Subcutaneous adipose tissue (tissue), 4 donors: ENCODE results near the gene COX20. TPM values are rescaled to one million over a fixed set of nuclear protein-coding genes. Genes with fewer than 3 reads are reported as not detected.

ENCODE experiments used
- total RNA-seq, 4 donors: library from RNA; depleted of rRNA; stranded (reverse); fragments of >200 nt; gene quantifications; one replicate each; pipeline ENCODE4 v1.1.0, GENCODE V29; 2016
- TF ChIP-seq, protein P1 (sequence below): fragments of 450-650 bp; IDR thresholded peaks from one replicate; pipeline ENCODE4 v1.5.1; 2016; ENCODE audit warnings: low read depth, mild to moderate bottlenecking, control low read depth, antibody characterized with exemption, moderate library complexity

COX20 gene
- total RNA-seq, 4 donors from 2014 or later = 25.8 to 55.1 (median 31.1) TPM

DNA sequence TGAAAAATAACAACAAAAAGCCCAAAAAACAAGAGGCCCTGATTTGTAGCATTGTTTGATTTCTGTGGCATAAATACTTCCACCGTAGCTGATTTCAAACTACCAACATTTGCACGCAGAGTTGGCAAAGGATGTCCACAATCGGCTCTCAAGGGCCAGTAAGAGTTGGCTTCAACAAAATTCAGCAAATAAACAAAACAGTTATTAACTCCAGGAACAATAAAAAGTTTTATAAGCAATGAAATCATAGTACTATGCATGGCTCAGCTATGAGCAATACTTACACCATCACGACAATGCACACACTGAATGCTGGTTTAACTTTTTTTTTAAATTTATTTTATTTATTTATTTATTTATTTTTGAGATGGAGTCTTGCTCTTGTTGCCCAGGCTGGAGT lies 8.7 kb upstream of the COX20 start:
- TF ChIP-seq, protein P1, sequence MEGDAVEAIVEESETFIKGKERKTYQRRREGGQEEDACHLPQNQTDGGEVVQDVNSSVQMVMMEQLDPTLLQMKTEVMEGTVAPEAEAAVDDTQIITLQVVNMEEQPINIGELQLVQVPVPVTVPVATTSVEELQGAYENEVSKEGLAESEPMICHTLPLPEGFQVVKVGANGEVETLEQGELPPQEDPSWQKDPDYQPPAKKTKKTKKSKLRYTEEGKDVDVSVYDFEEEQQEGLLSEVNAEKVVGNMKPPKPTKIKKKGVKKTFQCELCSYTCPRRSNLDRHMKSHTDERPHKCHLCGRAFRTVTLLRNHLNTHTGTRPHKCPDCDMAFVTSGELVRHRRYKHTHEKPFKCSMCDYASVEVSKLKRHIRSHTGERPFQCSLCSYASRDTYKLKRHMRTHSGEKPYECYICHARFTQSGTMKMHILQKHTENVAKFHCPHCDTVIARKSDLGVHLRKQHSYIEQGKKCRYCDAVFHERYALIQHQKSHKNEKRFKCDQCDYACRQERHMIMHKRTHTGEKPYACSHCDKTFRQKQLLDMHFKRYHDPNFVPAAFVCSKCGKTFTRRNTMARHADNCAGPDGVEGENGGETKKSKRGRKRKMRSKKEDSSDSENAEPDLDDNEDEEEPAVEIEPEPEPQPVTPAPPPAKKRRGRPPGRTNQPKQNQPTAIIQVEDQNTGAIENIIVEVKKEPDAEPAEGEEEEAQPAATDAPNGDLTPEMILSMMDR = no peak

DNA sequence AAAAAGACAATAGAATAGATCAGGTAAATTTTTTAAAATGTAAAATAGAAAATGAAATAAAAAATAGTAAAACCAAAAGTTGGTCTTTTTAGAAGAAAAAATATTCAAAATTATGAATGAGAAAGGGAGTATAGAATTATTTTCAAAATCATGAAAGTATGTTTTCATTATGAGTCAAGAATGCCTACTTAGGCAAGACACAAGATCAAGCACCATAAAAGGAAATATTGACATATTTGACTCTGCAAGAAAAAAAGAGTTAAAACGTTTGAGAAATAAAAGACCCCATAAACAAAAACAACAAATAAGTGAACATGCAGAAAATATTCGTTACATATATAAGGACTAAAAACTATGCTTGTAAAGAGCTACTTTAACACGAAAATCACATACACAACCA lies 4.8 kb upstream of the COX20 start:
- TF ChIP-seq, protein P1 = no peak

DNA sequence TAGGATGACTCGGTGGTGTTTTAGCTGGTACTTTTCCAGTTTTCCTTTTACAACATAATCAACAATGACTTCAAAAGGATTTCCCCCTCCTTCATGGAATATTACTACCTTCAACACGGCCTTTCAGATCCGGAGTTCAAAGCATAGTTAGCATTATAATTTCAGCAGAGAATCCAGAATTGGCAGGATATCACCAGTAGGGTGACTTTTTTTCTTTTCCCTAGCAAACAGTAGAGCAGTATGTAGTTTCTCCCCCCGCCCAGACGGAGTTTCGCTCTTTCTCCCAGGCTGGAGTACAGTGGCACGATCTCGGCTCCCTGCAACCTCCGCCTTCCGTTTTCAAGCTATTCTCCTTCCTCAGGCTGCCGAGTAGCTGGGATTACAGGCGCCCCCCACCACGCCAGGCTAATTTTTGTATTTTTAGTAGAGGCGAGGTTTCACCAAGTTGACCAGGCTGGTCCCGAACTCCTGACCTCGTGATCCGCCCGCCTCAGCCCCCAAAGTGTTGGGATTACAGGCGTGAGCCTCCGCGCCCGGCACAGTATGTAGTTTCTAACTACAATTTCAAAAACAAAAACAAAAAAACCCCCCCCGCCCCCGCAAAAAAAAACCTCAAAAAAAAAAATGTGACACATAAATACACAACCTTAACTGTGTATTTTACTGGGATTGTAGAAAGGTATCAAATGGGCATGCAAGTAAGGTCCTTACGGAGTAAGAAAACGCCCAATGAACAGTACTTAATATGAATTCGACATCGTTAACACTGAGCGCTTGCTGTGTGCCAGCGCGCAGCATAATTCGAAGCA lies 1.5 kb upstream of the COX20 start:
- TF ChIP-seq, protein P1 = no peak

DNA sequence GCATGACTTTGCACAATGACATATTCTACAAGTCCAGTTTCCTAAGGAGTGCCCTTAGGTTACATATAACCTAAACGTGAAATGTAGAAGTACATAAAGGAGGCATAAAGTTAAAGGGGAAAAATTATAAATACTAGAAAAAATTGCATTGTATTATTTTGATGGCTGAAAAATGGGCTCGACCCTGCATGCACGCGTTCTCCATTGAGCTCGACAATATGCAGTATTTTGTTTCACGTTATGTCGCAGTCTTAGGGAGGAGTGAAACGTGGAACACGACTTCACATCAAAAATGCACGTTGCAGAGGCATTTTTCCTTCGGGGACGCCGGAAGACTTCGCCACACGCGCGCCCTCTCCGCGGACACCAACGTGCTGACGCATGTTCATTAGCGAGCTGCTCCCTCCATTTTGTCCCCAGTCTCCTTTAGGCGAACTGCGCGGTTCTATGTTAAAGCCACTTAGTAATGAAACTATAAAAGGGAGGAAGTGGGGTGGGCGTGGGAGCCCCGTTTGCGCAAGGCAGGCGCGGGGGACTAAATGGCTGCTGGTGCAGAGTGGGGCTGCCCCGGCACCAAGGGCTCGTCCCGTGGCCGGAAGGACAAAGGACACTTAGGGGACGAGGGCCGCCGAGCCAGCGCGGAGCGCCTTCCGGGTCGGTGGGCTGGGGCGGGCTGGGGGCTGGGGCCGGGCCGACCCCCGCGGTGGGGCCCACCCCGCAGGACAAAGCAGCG lies 749 bp upstream of the COX20 start:
- TF ChIP-seq, protein P1 = no peak

DNA sequence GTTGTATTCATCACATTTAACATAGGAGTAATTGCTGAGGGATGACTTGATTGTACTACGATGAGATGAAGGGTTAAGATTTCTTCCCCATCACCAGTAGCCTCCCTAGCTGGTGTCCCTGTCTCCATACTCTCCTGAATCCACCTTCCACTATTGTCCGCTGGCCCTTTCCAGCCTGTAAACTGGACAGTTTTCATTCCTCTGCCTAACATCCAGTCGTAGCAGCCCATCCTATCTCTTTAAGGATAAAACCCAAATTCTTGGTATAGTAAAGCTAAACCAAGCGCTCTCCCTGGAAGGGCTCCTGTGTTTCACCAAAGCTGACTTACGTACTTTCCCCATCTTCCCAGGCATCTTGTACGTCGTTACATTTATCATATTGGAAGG lies 670 bp downstream of the COX20 start:
- TF ChIP-seq, protein P1 = no peak

DNA sequence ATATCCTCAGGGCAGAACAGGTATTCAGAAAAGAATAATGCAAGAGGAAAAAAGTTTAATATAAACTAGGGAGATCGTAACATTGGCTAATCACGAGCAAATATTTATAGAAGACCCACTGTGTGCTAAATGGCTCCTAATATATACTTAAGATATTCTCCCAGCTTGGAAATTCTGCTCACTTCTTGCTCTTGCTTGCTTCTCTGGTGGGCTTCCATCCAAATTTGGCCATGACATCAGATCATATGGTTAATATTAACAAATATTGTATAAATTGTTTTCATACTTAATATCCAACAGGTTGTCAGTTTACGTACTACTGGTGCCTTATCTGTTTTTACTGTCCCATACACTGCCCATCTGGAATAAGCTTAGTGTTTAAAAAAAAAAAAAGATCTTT lies 1.1 kb downstream of the COX20 start:
- TF ChIP-seq, protein P1 = no peak

DNA sequence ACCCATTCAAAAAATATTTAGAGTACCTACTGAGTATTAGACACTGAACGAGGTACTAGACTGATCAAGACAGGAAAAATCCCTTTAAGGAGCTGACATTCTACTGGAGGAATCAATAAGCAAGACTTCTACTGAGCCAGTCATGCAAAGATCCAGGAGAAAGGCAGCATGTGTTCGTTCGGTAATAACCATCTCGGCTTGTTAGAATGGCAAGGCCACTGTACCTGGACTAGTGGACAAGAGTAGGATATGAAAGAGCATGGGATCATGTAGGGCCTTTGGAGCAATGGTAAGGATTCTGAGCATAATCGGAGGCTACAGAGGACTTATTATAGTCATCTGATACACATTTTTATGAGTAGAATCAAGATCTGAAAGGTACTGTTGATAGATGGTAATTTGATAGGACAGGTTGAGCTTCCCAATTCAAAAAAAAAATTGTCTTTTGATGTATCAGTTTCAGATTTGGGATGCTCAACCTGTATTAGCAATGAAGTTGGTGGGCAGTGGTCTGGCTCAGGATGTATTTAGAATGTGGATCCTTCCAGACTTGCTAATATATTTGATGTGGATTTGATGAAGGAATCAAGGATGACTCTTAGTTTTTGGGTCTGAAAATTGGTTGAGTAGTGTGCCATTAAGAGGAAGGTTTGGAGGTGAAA lies 2.3 kb downstream of the COX20 start:
- TF ChIP-seq, protein P1 = no peak
